NT2/D1 (cell line): ENCODE measurements around the gene REG4.
"Not testable (repeated sequence)": the region's sequence is repeated elsewhere in the genome, so short reads cannot be mapped to it uniquely, and the experiment has no call there.

Source experiments
- DNase-seq: peaks from one replicate; pipeline ENCODE4 v3.0.0-alpha.2; 2011; ENCODE audit warnings: low read depth, low spot score
- H3K27me3 ChIP-seq: 2 replicates; pipeline ENCODE4 v1.6.0; 2011; ENCODE audit warnings: mild to moderate bottlenecking; ENCODE audit not compliant: insufficient read length, insufficient read depth
- H3K36me3 ChIP-seq: 2 replicates; pipeline ENCODE4 v1.6.1; 2011; ENCODE audit warnings: mild to moderate bottlenecking, low read length, mixed read lengths; ENCODE audit not compliant: insufficient read depth, insufficient read length
- H3K4me1 ChIP-seq: 2 replicates; pipeline ENCODE4 v1.5.1; 2011; ENCODE audit not compliant: insufficient read depth, insufficient read length
- H3K4me3 ChIP-seq: 2 replicates; pipeline ENCODE4 v1.5.1; 2011; ENCODE audit warnings: low read depth; ENCODE audit not compliant: insufficient read length
- H3K9ac ChIP-seq: 2 replicates; pipeline ENCODE4 v1.6.0; 2011; ENCODE audit warnings: low read depth; ENCODE audit not compliant: insufficient read length
- H3K9me3 ChIP-seq: 2 replicates; pipeline ENCODE4 v1.5.1; 2011; ENCODE audit warnings: mild to moderate bottlenecking, low read length; ENCODE audit not compliant: insufficient read depth
- SUZ12 ChIP-seq: IDR thresholded peaks from 2 replicates; pipeline ENCODE4 v1.6.1; 2011; ENCODE audit not compliant: insufficient read length, insufficient read depth; ENCODE audit errors: extremely low read depth
- YY1 ChIP-seq: IDR thresholded peaks from 2 replicates; pipeline ENCODE4 v1.6.1; 2011; ENCODE audit not compliant: insufficient read length, insufficient read depth
- ZNF274 ChIP-seq: IDR thresholded peaks from 2 replicates; pipeline ENCODE4 v1.6.1; 2011; ENCODE audit warnings: mild to moderate bottlenecking, low read depth, low read length

REG4 gene

DNA sequence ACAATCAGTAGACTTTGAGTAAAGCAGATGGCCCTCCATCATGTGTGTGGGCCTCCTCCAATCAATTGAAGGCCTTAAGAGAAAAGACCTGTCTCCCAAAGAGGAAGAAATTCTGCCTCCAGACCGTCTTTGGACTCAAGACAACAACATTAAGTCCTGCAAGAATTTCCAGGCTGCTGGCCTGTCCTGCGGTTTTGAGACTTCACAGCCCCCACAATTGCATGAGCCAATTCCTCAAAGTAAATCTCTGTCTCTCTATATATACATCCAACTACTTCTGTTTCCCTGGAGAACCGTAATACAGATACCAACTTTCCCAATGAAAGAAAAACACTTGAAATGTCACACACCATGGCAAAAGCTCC, 16.4 kb downstream of the REG4 start:
- Histone ChIP-seq H3K9ac (no peak overlapping the region), H3K9me3 (no peaks in the 10 kb centered on the region), H3K36me3 (no peaks in the 10 kb centered on the region), H3K4me1 (no peaks in the 10 kb centered on the region), H3K27me3 (no peaks in the 10 kb centered on the region), H3K4me3 (no peak overlapping the region)
- TF ChIP-seq YY1 (no peak), ZNF274 (no peak), SUZ12 (no peak)
- no peak for DNase-seq

DNA sequence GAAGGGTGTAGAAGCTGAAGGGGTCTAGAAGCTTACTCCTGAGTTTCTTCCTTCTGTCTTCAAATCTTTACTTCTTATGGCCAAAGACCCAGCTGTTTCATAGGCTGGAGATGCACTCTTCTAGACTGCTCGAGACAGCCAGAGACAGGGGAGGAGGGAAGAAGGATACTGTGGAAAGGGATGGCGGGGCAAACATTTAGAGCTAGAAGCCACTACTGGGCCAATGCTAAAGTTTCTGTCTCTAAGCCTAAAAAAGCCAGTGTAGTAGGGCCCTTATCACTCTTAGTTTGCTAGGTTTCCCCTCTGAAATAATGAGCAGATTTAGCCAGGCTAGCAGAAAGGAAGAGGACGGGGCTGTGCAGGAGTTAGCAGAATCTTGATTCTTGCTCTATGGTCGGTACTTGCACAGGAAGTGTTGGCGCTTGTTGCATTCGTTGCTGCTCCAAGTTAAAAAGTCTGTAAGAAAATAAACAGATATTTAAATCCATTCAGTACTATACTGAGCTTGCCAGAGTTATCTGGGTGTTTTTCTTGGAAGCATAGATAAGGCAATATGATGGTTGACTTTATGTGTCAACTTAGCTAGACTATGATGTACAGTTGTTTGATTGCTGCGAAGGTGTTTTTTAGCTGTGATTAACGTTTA, 16.9 kb downstream of the REG4 start:
- no peak overlapping the region for H3K4me3 ChIP-seq
- H3K36me3 ChIP-seq = no peaks in the 10 kb centered on the region
- no peaks in the 10 kb centered on the region for H3K4me1 ChIP-seq
- H3K27me3 ChIP-seq = no peaks in the 10 kb centered on the region
- no peak overlapping the region for H3K9ac ChIP-seq
- no peak for DNase-seq
- TF ChIP-seq ZNF274 (no peak), SUZ12 (no peak), YY1 (no peak)
- no peaks in the 10 kb centered on the region for H3K9me3 ChIP-seq

DNA sequence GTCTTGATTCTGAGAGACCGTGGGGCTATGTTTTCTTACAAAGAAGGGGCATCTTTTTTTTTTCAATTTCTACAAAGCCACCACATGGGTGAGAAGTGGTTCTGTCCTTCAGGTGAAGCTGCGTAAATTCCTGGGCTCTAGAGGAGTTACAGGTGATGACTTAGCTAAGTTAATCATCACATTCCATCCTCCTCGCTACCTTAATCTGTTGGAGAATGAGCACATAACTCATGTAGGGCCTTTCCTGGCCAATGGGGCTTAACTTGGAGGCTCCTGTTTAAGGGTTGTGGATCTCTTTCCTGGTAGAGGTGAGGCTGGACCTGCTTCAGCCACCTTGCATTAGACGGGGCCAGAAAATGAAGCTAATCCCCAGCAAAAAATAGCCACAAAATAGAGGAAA, 19.9 kb downstream of the REG4 start:
- Histone ChIP-seq H3K9me3 (0 out of 2 replicates have a peak, but pooled peaks cover 3% of the 10 kb centered on the region), H3K27me3 (no peaks in the 10 kb centered on the region), H3K9ac (no peak overlapping the region), H3K4me1 (no peaks in the 10 kb centered on the region), H3K4me3 (no peak overlapping the region), H3K36me3 (no peaks in the 10 kb centered on the region)
- TF ChIP-seq YY1 (no peak), SUZ12 (no peak), ZNF274 (no peak)
- DNase-seq = no peak

DNA sequence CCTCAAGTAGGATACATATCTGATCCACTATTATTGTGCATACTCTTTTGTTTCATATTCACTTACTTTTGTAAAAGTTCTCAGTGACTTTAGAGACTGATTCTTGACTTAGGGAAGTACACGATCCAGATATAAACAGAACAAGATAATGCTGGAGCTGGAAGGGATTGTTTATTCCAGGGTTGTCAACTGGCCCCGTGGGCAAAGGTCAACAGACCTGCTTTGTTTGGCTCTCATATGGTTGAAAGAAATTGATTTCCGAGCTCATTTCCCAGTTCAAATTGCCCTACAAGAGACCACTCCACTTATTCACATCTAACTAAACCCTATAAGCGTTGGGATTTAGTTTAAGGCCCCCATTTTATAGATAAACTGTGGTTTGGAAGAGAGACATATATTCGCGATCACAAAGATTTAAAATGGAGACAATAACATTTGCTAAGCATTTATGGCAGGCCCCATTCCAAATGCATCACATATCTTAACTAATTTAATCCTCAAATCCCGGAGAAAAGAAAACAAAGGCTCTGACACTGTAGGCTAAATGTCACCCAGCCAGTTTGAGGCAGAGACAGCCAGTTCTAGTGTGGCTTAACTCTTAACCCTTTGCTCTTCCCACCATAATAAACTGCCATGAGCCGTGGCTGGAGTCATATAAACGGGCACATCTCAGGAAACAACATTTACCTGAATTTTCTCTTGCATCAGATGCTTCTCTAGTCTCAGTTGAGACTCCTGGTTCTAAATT, 20.6 kb downstream of the REG4 start:
- TF ChIP-seq ZNF274 = no peak
- TF ChIP-seq YY1 = no peak
- TF ChIP-seq SUZ12 = no peak
- Histone ChIP-seq H3K4me1 (no peaks in the 10 kb centered on the region), H3K4me3 (no peak overlapping the region), H3K9ac (no peak overlapping the region), H3K27me3 (no peaks in the 10 kb centered on the region), H3K36me3 (no peaks in the 10 kb centered on the region), H3K9me3 (0 out of 2 replicates have a peak, but pooled peaks cover 3% of the 10 kb centered on the region)
- DNase-seq = no peak

DNA sequence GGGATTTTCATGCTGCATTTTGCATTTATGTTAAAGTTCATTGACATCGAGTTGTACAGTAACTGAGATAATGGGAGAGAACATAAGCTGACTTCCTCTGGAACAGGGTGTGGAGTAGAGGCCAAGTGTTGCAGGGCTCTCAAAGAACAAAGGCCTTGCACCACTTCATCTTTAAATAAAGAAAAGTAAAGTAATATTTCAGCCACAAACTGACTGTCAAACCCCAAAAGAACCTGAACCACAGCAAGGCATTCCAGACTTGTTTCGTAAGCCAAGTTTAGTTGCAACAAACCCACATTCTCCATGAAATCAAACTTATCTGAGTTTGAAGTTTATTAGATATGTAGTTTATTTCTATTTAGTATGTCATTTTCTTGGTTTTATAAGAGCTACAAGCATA, 23.5 kb downstream of the REG4 start:
- Histone ChIP-seq H3K27me3 (no peaks in the 10 kb centered on the region), H3K4me3 (no peak overlapping the region), H3K9ac (no peak overlapping the region), H3K9me3 (0 out of 2 replicates have a peak, but pooled peaks cover 3% of the 10 kb centered on the region), H3K36me3 (no peaks in the 10 kb centered on the region), H3K4me1 (no peaks in the 10 kb centered on the region)
- DNase-seq = no peak
- no peak for TF ChIP-seq SUZ12
- TF ChIP-seq ZNF274 = no peak
- no peak for TF ChIP-seq YY1

DNA sequence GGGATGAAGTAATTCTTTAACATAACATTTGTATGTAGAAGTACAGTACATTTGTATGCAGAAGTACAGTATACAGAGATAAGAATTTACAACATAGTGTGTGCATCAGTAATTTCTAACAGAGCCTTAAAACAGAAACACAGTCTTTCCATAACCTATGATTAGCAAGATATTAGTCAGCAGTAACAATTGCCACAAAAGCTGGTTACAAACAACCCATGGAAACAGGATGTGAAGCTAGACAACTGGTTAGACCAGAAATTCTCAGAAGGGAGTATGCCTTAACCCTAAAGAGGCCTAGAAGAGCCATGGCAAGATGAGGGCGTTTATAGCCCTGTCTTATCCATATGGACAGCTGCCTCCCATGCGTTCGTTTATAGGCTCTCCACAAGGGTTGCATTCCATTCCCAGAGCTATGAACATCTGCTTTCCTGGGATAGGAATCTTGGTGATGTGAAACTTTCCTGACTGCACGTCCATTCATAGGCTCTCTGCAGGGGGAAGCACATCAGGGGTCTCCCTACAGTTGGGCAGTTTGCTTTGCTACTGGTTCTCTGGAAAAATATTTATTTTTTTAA, 24.7 kb downstream of the REG4 start:
- not testable (repeated sequence) for H3K36me3 ChIP-seq, DNase-seq, H3K4me3 ChIP-seq, H3K4me1 ChIP-seq, H3K9ac ChIP-seq, H3K27me3 ChIP-seq, H3K9me3 ChIP-seq

DNA sequence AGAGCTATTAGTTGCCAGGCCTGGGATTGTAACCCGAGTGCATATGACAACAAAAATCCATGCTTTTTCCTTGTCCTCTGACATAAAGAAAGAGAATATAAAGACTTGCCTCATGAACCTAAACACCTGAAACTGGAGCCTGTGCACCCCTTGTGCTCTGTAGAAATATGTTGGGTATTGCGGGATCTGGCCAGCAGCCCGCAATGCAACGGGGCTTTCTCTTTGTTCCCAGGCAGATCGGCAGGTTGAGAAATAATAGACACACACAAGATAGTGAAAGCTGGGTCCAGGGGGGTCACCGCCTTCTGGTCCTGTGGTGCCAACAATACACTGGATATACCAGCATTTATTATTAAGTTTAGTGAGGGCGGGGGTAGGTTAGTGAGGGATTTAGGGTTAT, 25.2 kb downstream of the REG4 start:
- H3K4me3 ChIP-seq, H3K27me3 ChIP-seq, H3K36me3 ChIP-seq, H3K4me1 ChIP-seq, DNase-seq, H3K9me3 ChIP-seq, H3K9ac ChIP-seq: not testable (repeated sequence)
